DMS53 treated with DMSO at 0.1 percent for 48 hours (cell line): Measurements from ENCODE around the gene CACNA1I.

Source experiments
- DNase-seq: peaks from one replicate; lab custom pipeline; 2025; ENCODE audit not compliant: unreplicated experiment; lab: John Stamatoyannopoulos, UW

CACNA1I gene

DNA sequence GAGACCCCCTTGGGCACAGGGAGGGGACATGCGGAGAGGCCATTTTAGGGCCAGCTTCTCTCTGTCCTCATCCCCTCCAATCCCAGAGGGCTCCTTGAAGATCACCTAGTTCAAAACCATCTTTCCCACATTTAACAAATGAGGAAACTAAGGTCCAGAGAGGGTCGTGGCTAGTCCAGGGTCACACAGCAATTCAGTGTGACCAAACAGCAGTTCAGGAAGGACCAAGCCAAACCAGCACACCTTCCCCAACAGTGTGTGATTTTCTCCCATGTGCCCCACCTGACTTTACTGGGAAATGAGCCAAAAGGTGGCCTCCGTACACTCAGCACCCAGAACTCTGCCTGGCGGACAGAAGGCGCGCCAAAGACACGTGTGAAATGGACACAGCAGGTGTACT is 51.3 kb downstream of the CACNA1I start:
- DNase-seq = no peak

DNA sequence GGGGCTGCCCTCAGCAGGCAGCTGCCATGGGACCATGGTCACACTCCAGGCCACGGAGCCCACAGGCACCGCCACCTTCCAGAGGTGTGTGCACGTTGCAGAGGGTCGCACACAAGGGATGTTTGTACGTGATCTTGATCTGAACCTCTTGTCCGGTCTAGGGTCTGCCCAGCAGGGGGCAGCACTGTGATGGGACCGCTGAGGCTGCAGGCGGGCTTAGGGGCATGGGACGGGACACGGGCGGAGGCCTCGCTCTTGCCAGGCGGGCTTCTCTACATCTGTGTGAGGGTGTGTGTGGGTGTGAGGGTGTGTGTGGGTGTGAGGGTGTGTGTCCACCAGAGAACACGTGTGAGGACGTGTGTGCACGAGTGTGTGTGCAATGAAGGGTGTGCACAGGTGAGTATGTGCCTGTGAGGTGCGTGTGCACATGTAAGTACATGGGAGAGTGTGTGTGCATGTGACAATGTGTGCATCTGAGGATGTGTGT is 52.4 kb downstream of the CACNA1I start:
- DNase-seq = peak; percentile 13

DNA sequence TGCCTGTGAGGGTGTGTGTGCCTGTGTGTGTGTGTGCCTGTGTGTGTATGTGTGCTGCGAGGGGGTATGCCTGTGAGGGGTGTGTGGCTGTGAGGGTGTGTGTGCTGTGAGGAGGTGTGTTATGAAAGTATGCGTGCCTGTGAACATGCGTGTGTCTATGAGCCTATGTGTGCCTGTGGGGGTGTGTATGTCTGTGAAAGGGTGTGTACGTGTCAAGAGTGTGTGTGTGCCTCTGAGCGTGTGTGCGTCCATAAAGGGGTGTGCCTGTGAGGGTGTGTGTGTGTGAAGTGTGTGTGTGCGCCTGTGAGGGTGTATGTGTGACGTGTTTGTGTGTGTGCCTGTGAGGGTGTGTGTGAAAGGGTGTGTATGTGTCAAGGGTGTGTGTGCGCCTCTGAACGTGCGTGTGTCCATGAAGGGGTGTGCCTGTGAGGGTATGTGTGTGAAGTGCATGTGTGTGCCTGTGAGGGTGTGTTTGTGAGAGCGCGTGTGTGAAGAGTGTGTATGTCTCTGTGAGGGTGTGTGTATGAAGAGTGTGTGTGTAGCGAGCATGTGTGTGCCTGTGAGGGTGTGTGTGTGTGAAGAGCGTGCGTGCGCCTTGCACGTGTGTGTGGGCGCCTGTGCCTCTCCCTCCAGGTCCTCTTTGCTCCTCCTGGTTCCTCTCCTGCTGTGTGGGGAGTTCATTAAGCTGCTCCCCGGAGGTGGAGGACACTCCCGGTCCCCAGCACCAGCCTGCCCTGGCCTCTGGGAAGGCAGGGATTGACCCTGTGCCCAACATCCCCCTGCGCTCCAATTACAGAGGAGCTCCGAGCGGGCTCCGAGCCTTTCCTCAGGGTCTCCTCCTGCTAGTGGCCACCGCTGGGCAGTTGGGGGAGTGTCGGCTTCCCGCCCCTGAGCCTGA is 53.3 kb downstream of the CACNA1I start:
- DNase-seq = no peak

DNA sequence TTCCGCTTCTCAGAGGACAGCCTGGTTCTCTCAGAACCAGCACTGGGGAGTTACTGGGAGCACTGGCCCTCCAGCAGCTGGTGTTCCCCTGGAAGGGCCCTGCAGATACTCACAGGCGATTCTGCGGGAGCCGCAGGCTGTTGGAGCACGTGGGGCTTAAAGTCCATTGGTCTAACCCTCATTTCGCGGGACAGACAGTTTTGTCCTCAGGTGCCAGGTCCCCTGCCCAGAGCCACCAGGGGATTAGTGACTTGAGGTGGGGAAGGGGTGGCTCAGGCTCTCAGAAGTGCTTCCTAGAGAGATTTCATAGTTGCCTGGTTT is 53.9 kb downstream of the CACNA1I start:
- DNase-seq = no peak

DNA sequence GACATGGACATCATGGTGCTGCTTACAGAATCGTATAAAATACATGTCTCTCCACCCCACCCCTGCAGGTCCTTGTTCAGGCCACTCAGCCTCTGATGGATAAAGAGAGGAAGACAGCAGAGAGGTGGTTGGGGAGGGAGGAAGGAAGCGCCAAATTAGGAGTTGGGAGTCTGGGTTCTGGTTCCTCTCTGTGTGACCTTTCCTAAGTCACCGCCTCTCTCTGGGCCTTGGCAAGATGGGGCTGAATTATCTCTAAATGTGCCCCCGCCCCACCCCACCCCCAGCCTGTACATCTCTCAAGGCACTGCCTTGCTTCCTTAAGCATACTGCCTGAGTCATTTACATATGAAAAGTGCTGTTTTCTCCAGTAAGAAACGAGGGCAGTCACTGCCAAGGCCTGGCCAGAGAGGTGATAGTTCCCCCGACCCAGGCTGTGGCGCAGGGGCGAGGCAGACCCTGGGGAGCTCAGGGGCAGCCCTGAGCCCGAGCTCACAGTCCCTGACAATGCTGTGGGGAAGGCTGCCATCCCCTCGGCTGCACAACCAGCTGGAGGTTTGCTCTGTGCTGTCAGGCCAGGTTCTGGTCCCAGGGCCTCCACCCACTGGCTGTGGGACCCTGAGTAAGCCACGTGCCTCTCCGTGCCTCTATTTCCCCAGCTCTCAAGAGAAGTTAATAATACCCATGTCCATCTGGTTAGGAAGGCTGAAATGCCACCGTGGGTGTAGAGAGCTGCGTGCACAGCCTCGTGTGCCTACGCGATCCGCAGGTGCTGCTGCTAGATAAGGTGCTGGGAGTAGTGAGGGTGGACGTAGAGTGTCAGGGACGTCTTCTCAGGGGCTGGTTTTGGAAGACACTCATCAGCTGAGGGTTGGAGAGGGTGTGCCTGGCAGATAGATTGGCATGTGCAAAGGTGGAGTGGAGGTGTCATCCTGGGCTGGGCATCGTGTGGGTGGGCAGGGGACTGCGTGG is 55.3 kb downstream of the CACNA1I start:
- no peak for DNase-seq

DNA sequence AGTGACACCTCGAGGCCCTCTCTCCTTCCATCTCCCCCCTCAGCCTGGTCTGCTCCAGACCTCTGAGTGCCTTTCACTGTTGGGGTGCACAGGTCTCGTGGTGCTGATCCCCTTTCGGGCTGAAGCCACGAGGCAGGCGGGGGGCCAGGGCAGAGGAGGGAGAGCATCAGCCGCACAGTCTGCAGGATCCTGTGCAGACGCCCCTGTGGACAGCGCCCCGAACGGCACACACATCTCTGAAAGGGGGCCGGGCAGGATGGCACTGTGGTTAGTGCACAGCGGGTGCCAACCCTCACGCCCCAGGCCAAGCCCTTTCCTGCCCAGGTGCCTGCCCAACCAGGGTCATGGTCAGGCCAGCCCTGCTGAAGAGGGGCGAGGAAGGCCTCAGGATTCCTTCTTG is 56.7 kb downstream of the CACNA1I start:
- no peak for DNase-seq

DNA sequence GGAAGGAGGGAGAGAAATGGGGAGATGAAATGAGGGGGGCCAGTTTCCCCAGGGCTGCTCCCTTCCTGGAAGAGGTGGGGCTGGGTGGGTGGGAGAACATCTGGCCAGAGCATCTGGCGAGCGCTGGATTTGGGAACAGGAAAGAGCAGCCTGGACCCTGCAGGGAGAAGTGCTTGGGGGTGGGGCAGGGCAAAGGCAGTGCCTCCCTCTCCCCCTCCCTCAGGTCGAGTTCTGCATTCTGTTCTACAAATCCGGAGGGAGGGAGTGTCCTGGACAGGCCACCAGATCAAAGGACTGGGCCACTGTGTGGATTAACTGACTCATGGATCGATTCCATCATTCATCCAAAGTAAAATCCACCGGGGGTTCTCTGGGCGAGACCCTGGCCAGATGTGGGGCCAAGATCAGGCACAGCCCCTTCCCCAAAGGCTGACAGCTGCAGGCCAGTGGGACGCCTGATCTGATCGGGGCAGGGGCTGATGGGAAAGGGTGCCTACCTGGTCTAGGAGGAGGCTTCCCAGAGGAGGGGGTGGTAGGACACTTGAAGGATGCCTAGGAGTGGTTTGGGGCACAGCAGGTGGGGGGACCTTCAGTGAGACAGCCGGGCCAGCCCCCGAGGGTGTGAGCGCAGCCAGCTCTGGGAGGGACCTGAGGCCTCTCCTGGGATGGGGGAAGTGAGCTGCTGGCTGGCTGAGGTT is 57.5 kb downstream of the CACNA1I start:
- DNase-seq = no peak

DNA sequence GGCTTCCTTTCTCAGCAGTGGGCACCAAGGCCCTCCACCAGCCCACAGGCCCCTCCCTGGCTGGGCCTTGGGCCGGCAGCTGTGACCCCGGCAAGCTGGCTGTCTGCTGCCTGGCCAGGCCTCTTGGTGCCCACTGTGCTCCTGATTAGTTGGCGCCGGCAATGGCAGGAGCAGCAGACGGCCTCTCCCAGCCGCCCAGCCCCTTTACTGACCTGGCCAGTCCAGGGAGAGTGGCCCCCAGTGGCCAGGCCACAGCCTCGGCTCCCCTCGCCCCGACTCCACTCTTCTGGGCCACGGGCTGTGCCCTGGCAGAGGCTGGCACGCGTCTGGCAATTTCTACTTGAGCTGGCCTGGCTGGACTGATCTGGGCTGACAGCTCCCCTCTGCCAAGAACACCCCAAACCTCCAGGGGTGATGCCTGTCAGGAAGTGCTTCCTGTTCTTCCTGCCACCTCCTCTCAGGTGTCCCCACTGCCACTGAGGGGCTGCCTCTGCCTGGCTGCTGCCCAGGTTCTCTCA is 58.1 kb downstream of the CACNA1I start:
- no peak for DNase-seq

DNA sequence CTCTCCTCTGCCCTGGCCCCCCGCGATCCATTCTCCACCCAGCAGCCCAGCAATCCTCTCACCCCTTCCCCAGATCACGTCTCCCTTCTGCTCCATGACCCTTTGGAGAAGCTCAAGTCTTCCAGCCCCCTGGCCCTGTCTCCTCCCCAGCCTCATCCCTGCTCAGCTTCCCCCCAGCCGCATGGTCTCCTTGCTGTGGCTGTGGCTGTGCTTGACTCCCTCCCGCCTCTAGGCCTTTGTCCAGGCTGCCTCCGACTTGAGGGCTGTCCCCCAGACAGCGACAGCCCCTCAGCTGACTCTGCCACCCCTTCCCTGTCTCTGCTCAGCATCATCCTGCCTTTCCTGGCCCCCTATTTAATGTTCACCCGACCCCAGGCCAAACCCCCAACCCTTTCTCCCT is 59.3 kb downstream of the CACNA1I start:
- no peak for DNase-seq

DNA sequence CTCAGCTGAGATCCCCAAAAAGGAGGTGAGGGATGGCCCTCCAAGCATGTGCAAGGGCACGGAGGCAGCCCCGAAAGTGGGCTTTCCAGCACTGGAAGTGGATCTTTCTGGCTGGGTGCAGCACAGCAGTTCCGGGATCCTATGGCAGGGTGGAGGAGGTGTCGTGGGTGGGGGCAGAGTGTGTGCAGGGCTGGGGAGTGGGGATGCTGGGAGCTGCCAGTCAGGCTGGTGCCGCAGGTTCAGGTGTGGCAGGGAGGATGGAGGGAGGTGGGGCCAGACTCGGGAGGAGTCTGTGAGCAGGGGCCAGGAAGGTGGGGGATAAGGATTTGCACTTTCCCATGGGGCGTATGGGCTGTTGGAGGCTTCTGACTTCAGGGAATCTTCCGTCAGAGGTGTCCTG is 60.2 kb downstream of the CACNA1I start:
- no peak for DNase-seq

DNA sequence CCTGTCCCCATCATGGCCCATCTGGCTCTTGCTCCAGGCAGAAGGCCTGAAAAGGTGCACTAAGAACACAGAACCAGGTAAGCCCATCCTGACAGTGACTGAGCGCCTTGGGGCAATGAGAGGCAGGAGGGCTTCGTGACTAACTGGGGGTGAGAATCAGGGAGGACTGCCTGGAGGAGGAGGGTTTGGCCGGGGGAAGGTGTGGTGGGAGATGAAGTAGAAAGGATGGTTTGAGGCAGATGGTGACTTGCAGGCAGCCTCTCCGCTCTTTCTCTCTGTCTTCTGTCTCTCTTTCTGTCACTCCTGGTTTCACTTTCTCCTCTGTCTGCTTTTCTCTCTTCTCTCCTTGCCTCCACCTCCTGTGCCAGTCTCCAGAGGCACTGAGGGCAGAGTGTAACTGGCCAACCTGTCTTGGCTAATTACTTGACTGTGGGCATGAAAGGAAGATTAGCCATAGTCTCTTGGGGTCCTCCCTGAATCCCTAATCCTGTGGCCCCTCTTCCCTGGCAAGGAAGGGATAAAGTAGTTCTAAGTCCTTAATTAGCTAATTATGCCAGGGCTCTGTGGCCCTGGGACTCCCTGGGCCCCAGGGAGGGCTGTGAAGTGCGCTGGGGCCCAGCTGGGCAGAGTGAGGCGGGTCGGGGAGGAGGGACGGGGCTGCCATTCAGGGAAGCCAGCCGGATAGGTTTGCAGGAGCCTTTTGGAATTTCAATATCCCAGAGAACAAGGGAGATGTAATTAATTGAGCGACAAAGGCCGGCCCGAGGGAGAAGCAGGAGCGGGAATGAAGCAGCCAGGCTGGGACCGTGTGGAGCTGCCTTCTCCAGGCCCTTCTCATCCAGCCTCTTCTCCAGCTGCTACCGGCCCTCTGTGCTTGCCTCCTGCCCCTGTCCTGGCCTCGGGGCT is 61.1 kb downstream of the CACNA1I start:
- no peak for DNase-seq

DNA sequence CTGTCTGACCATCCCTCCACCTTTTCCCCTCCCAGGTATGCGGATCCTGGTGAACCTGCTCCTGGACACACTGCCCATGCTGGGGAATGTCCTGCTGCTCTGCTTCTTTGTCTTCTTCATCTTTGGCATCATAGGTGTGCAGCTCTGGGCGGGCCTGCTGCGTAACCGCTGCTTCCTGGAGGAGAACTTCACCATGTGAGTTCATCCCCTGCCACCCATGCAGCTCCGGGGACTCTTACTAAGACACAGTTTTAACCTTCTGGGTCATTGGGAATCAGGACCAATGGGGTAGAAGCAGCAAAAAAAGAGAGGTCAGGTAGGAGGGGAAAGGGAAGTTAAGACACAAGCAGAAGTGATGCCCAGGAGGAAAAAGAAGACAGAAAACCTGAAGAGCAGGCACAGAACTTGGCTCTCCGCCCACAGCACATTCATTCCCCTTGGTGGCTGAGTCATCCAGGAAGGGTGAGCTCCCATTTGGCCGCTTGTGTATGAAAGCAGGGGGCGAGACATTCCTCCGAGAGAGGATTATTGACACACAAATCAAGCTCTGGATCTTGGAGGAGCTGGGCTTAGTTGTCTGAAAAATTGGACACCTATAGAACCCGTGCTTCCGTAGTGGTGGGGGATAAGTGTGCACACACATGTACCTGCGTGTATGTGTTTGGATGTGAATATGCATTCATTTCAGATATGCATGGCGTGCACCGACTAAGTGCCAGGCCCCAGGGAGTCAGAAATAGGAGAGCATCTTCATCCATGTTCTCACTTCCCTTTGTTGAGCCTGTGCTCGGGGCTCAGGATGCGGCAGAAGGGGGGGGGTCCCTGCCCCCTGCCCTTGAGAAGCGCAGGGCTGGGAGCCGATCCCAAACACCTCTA is 64.2 kb downstream of the CACNA1I start:
- peak; percentile 16 for DNase-seq

DNA sequence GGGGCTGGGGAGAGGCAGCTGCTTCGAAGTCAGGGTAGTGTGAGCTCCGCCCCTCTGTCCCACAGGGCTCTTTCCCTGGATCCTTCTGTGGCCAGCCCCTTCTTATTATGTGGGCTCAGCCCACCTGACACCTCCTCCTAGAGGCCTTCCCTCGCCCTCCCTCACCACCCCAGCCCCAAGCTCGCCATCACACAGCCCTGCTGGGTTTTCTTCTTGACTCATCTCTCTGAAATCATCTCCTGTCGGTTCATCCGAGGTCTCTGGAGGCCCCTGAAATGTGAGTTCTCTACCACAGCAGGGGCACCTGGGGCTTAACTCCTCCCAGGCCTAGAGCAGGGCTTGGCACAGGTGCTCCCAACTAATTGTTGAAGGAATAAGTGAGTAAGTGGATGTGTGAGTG is 65.2 kb downstream of the CACNA1I start:
- no peak for DNase-seq

DNA sequence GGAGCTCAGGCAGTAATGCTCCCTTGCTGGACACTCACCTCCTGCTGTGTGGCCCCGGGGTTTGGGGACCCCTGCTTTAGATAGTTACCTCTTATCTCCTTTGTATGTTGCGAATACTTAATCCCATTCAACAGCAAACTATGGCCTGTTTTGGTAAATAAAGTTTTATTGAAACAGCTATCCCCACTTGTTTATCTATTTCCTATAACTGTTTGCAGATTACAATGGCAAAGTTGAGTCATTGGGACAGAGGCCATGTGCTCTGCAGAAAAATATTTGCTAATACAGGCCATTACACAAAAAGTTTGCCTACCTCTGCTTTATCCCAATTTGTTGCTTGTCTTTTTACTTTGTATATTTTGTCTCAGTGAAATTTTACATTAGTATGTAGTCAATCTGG is 68.4 kb downstream of the CACNA1I start:
- DNase-seq = no peak

DNA sequence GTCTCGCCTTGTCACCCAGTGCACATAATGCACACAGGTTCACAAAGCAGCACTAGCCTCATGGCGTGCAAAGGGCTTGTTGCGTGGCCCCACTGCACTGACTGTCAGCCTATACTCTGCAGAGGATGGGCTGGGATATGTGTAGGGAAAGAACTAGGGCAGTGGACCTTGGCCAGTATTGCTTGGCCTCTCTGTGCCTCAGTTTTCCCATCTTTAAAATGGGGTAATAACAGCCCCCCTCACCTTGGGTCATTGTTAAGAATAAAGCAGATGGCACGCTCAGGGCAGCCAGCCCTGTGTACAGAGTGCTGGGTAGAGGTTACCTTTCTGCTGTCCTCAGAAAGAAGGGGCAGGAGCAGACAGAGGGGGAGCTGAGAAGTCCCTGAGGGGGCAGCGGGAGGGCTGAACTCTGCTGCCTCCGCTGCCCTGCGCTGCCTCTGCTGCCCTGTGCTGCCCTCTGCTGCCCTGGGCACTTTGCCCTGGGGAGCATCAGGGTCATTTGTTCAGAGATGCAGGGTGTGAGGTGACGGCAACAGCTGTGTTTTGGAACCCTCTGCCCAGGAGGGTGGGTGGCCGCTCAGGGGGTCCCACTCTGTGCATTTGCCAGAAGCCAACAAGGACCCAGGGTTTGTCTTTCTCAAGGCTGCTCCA is 71.2 kb downstream of the CACNA1I start:
- DNase-seq = no peak

DNA sequence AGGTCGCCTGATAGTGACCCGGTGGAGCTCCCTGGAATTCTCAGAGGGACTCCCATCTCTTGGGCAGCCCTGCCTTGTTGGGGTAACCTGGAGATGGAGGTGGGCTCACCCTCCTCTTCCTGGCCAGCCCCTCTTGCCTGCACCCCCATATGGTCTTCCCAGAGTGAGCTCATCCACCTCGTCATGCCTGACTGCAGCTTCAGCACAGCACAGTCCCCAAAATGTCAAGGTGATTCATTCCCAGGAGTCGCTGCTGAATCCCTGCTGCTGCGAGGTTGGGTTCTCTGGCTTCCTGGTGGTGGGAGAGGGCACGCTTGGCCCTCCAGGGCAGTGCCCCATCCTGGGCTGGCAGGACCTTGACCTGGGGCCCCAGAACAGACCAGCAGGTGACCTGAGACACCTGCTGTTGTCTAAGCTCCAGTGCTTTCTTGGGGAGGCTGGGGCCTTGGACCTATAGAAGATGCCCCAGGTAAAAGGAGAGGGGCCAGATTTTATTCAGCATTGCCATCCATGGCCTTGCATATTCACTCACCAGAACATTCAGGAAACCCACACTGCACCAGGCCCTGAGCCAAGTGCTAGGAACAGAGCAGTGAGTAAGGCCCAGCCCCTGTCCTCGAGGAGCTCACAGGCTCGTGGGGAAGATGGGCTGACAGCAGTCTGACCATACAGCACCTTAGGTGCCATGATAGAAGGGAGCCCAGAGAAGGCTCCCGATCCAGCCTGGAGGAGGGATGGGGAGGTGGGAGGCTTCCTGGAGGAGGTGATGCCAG is 72.9 kb downstream of the CACNA1I start:
- DNase-seq = no peak

DNA sequence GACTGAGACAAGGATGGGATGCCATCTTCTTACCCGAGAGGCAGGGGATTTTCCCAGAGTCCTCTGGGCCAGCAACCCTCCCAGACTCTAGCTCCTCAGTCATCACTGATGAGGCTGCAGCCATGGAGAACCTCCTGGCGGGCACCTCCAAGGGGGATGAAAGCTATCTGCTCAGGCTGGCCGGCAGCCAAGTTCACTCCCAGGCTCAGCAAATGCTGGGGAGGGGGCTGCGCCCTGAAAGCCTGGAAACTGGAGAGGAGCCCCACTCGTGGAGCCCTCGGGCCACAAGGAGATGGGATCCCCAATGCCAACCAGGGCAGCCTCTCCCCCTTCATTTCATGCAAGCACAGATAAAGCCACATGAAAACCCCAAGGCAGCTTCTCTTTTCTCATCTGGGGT is 75.0 kb downstream of the CACNA1I start:
- DNase-seq = no peak
